Panc1 (cell line): ENCODE results near the gene CLEC12A.

Experiments used
- CTCF ChIP-seq: fragments of 450-650 bp; IDR thresholded peaks from 2 replicates; pipeline ENCODE4 v1.5.1; 2017; ENCODE audit warnings: mild to moderate bottlenecking
- POLR2AphosphoS5 ChIP-seq: IDR thresholded peaks from 2 replicates; pipeline ENCODE4 v1.6.1; 2012; ENCODE audit warnings: mild to moderate bottlenecking, low read depth, low read length, moderate library complexity
- REST ChIP-seq, 2 experiments: IDR thresholded peaks; 2 replicates each; pipeline ENCODE4 v1.6.1; 2011 to 2012; ENCODE audit warnings: low read depth in 2 of 2, control low read depth in 1 of 2, low read length in 1 of 2, mild to moderate bottlenecking in 1 of 2, moderate library complexity in 1 of 2; ENCODE audit not compliant: insufficient read depth in 1 of 2
- SIN3A ChIP-seq: IDR thresholded peaks from 2 replicates; pipeline ENCODE4 v1.6.1; 2012; ENCODE audit warnings: low read depth, mild to moderate bottlenecking, low read length, moderate library complexity, borderline replicate concordance; ENCODE audit not compliant: insufficient read depth
- TCF7L2 ChIP-seq: IDR thresholded peaks from 2 replicates; pipeline ENCODE4 v1.6.1; 2011; ENCODE audit warnings: mild to moderate bottlenecking, low read depth, low read length, inconsistent platforms

- TF ChIP-seq POLR2AphosphoS5 (no peak), CTCF (no peak), REST (IDR thresholded peaks at IDR 0.05; ENCODE audit: insufficient read depth in 1 of 2, low read depth in 2 of 2, low read length in 1 of 2) (no peak), TCF7L2 (no peak), SIN3A (no peak)
Measured at GRCh38 chr12:10016881-10017280, 45.7 kb downstream of the CLEC12A start.
